Measurements from ENCODE around the gene HECW1.

The HECW1 gene

GRCh38 chr7:43384616-43385308 is 272.3 kb downstream of the HECW1 start:
- no peak for DNase-seq

GRCh38 chr7:43385309-43385680 is 272.8 kb downstream of the HECW1 start:
- no peak for DNase-seq

GRCh38 chr7:43385856-43386255 is 273.4 kb downstream of the HECW1 start:
- DNase-seq: no peak

GRCh38 chr7:43387932-43388331 is 275.5 kb downstream of the HECW1 start:
- DNase-seq: no peak

GRCh38 chr7:43390576-43390975 is 278.1 kb downstream of the HECW1 start:
- no peak for DNase-seq

DNA sequence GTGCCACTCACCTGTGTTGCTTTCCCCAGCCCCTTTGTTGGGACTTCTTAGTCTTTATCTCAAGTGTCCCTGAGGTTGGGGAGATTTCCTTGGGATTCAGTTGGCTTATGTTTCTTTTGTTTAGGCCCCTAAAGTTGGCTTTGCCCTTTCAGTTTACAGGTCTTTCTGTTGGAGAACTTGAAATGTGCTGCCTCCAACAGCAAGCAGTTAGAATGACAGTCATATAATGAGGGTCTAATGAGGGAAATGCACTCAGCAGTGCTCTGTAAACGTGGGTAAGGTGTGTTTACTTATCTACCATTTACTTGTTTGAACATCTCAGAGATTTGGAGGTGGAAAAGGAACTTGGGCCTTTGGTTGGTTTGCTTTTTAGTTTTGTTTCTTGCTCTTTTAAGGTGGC is 279.1 kb downstream of the HECW1 start:
- DNase-seq: no peak

DNA sequence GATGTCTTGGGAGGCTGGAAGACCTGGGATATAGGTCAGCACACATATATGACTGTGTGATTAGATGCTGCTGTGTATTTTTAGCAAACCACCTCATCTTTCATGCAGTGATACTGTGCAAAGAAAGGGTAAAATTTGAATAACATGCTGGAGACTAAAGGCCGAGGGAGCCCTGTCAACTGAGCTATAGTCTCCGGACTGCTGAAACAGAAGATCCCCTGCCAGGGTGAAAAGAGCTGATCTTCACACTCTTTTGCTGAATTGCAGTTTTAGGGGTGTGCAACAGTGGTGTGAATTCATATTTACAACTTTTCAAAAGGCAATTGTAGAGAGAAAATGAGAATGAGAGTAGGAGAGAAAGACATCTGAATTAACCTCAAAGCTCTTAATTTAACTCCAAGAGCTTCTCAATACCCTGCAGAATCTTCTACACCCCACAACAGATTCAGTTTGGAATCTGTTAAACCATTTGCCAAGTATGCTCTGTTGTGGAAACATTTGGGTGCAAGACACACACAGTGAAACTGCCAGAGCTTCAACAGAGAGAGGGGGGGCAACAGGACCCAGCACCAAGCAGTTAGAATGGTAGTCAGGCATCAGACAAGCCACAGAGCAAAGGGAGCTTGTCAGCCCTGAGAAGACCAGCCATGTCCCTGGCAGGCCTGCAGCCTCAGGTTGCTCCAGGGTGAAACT is 280.3 kb downstream of the HECW1 start:
- DNase-seq: no peak

- DNase-seq: no peak
Measured at GRCh38 chr7:43394441-43395130, 282.1 kb downstream of the HECW1 start.

- DNase-seq: no peak
Measured at GRCh38 chr7:43395351-43395750, 282.9 kb downstream of the HECW1 start.

DNA sequence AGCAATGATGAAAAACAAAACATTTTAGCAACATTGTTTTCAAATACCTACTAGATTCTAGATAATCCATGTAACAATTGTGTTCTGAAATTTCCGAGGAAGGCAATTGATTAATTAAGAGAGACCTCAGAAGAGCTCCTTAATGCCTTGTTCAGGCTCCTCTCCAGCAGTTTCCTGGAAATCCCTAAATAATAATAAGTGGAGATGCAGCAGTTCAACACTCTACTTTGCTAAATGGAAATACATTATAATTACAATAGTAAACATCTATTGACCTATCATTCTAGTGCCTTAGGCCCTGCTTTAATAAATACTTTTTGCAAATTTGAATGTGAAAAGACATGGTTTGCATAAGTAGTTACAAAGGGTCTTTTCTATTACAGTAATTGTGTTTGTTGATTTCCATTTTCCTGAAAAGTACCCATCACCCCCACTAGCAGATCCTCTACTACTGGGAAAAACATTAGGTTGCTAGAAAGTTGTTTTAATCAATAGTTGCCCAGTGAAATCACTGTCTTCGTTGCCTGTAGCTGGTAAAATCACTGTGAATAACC is 283.8 kb downstream of the HECW1 start:
- no peak for DNase-seq

DNA sequence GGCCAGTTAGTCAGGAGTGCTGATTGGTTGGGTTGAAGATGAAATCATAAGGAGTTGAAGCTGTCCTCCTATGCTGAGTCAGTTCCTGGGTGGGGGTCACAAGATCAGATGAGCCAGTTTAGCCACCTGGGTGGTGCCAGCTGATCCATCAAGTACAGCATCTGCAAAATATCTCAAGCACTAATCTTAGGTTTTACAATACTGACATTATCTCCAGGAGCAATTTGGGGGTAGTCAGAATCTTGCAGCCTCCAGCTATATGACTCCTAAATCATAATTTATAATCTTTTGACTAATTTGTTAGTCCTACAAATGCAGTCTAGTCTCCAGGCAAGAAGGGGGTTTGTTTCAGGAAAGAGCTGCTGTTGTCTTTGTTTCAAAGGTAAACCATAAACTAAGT is 286.4 kb downstream of the HECW1 start:
- no peak for DNase-seq

GRCh38 chr7:43405948-43406347 is 293.5 kb downstream of the HECW1 start:
- DNase-seq: no peak

GRCh38 chr7:43406961-43407360 is 294.5 kb downstream of the HECW1 start:
- DNase-seq: no peak

DNA sequence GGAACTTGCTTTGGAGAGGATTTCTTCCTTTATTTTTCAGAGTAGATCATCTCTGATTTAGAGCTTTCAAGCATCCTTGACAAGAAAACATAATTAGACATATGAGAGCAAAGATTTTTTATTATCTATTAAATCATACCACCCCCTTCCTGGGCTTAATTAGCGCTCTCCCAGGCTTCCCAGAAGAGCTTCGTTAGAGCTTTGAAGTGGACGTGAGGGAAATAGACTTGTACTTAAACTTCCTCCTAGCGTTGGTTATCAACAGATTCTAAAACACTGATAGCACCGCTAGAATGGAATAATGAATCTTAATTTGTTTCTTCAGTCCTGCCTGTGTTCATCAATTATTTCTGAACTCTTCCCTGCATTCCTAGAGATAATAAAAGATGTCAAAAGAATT is 296.5 kb downstream of the HECW1 start:
- no peak for DNase-seq

DNA sequence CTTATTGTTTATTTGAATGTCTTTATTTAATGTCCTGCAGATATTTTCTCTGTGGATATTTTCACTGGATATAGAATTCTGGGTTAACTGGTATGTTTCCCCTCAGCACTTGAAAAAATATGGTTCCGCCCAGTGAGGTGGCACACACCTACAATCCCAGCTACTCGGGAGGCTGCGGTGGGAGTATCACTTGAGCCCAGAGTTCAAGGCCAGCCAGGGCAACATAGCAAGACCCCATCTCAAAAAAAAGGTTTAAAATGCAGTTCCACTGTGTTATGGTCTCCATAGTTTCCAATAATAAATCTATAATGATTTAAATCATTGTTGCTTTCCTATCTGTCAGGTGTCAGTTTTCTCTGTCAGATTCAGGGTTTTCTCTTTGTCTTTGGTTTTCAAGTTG is 305.0 kb downstream of the HECW1 start:
- no peak for DNase-seq

- DNase-seq: no peak
Measured at GRCh38 chr7:43430411-43430810, 318.0 kb downstream of the HECW1 start.

- no peak for DNase-seq
Measured at GRCh38 chr7:43431020-43431595, 318.7 kb downstream of the HECW1 start.

- no peak for DNase-seq
Measured at GRCh38 chr7:43433639-43434038, 321.2 kb downstream of the HECW1 start.

DNA sequence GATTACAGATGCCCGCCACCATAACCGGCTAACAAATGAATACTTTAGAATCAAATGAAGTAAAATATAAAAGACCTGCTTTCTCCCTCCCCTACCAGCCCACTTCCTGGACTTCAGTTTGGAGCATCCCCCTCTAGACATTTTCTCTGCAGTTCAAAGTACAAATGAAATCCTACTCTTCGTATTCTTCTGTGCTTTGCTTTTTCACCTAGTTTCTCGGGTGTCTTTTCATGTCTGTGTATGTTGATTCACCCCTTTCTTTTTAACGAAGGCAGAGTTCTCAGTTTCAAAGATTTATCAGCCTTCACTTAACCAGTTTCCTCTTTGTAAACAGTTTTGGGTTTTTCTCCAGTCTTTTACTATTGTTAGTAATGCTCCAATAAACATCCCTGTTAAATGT is 324.6 kb downstream of the HECW1 start:
- no peak for DNase-seq

DNA sequence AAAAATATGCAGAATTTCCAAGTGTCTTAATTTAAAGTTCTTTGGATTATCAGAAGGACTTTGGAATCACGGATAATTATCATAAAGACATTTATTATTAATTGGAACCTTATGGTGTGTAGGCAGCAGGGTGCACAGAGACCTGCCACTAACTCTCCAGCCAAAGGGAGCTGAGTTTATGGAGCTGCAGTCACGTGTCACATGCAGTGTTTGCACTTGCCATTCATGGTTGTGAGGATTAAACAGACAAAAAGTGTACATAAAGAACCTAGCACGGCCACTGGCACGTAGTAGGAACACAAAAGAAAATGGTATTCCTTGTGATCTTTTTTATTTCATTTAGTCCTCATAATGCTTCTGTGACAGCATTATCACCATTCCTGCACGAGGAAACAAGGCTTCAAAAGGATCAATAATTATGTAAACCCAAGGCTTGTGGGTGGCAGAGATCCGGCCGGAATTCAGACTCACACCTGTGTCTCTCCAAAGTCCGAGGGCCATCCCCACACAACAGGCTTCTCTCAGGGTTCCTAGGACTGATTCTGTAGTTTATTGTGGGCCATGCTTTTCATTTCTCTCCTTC is 326.5 kb downstream of the HECW1 start:
- DNase-seq: no peak

DNA sequence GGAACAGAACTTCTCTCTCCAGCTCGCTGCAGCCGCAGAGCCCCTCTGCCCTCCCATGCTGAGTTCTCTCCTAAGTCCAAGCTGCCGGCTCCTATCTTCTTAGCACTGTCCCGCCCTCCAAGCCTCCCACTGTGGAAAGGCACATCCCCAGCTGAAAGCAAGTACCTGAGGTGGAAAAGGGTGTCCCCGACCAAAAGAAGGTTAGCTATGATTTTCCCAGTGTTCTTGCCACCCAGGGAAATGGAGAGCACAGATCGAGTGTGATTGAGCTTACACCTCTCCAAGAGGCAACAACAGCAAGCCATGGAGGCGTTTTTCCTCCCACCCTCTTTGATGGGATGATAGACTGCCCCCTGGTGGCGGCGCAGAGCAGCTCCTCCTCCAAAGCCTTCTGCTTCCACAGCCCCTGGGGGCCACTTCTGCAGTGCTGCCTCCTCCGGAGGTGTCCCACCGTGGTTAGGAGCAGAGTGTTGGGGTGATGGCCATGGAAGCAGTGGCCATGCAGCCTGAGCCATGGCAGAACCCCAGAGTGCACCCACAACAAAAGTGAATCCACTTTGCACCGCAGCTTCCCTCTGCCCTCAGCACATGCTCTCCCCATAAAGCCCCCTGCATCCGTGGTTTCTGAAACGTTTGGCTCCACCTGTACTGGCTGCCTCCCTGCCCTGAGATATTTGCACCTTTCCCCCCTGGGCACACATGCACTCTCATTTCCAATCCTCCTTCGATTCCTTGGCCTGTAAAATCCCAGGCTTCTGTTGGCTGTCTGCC is 327.4 kb downstream of the HECW1 start:
- peak; percentile 30 to 45 for DNase-seq
